Natural killer cell (primary cell): ENCODE results near the gene TYSND1. TPM values are rescaled to one million over a fixed set of nuclear protein-coding genes. Genes with fewer than 3 reads are reported as not detected.

Experiments used
- ATAC-seq, 3 donors: fragments of 150-1000 bp in 2 of 3; fragments of 200-7000 bp in 1 of 3; cut with Tn5 transposase; 1 replicate in 1 of 3; 2 replicates in 2 of 3; pipeline ENCODE4 v1.10.0; 2021; ENCODE audit warnings: mild to moderate bottlenecking in 2 of 3, moderate library complexity in 2 of 3
- DNase-seq, 2 donors: peaks; one replicate each; pipeline versions ENCODE4 v3.0.0 to v3.0.0-alpha.2; 2013 to 2021; ENCODE audit warnings: mixed read lengths in 1 of 2
- H3K27ac ChIP-seq: one replicate; pipeline ENCODE4 v1.5.1; 2013; ENCODE audit warnings: mild to moderate bottlenecking, low read length
- H3K27me3 ChIP-seq: one replicate; pipeline ENCODE4 v1.6.1; 2013; ENCODE audit warnings: low read length; ENCODE audit not compliant: control insufficient read depth, insufficient read depth
- H3K36me3 ChIP-seq: one replicate; pipeline ENCODE4 v1.6.1; 2013; ENCODE audit warnings: low read length; ENCODE audit not compliant: control insufficient read depth, insufficient read depth
- H3K4me1 ChIP-seq: one replicate; pipeline ENCODE4 v1.6.1; 2013; ENCODE audit warnings: low read length; ENCODE audit not compliant: control insufficient read depth, insufficient read depth
- H3K4me3 ChIP-seq: one replicate; pipeline ENCODE4 v1.5.1; 2013; ENCODE audit warnings: low read length
- H3K9me3 ChIP-seq: one replicate; pipeline ENCODE4 v1.6.1; 2013; ENCODE audit warnings: low read length; ENCODE audit not compliant: control insufficient read depth, insufficient read depth
- H3K27ac Mint-ChIP-seq, 2 donors: one replicate each; pipeline ENCODE4 v1.8.0; 2022; ENCODE audit warnings: mild to moderate bottlenecking in 2 of 2, mixed read lengths in 2 of 2, moderate library complexity in 1 of 2
- H3K27me3 Mint-ChIP-seq, 2 donors: one replicate each; pipeline ENCODE4 v1.8.0; 2022; ENCODE audit warnings: low read depth in 2 of 2, mixed read lengths in 2 of 2
- H3K36me3 Mint-ChIP-seq: one replicate; pipeline ENCODE4 v1.8.0; 2022; ENCODE audit warnings: mixed read lengths
- H3K4me1 Mint-ChIP-seq, 2 donors: one replicate each; pipeline ENCODE4 v1.8.0; 2022; ENCODE audit warnings: mixed read lengths in 2 of 2
- H3K4me3 Mint-ChIP-seq: one replicate; pipeline ENCODE4 v1.8.0; 2022; ENCODE audit warnings: mild to moderate bottlenecking, moderate library complexity, mixed read lengths
- H3K9me3 Mint-ChIP-seq, 2 donors: one replicate each; pipeline ENCODE4 v1.8.0; 2022; ENCODE audit warnings: mixed read lengths in 2 of 2
- WGBS: methylation state at CpG from one replicate; pipeline ENCODE4 v1.1.7; 2013; ENCODE audit warnings: missing lambda C conversion rate; ENCODE audit not compliant: insufficient coverage; 5-methylcytosine and 5-hydroxymethylcytosine counted together
- intact Hi-C: fragments of 100-400 bp; cut with micrococcal nuclease; formaldehyde crosslinking; loops from one replicate; pipeline ENCODE4 v1.14.2; 2022
- total RNA-seq, 4 donors: library from RNA; stranded (reverse); fragments of 120-200 nt in 1 of 4; gene quantifications; one replicate each; pipeline versions ENCODE4 v1.2.3 to v1.2.4, GENCODE V29; 2013 to 2022
- TF ChIP-seq, protein P1 (sequence below): fragments of 200-600 bp; IDR thresholded peaks from one replicate; pipeline ENCODE4 v1.8.0; 2022; ENCODE audit warnings: antibody characterized with exemption

TYSND1 gene
- total RNA-seq, 3 donors from 2014 or later (not counting 1 experiment from before 2014, with no cell fraction given), result 12.0 to 17.9 (median 12.4) TPM

- 96% methylated on average over 19 of the region's 22 CpGs for WGBS
- intact Hi-C loops, result no loop called here
- Histone ChIP-seq H3K36me3 (peaks cover 10% of the 10 kb centered on the region), H3K27ac (no peak overlapping the region), H3K9me3 (no peaks in the 10 kb centered on the region), H3K4me1 (peaks cover 6% of the 10 kb centered on the region), H3K27me3 (no peaks in the 10 kb centered on the region), H3K4me3 (no peak overlapping the region)
- TF ChIP-seq, protein P1, sequence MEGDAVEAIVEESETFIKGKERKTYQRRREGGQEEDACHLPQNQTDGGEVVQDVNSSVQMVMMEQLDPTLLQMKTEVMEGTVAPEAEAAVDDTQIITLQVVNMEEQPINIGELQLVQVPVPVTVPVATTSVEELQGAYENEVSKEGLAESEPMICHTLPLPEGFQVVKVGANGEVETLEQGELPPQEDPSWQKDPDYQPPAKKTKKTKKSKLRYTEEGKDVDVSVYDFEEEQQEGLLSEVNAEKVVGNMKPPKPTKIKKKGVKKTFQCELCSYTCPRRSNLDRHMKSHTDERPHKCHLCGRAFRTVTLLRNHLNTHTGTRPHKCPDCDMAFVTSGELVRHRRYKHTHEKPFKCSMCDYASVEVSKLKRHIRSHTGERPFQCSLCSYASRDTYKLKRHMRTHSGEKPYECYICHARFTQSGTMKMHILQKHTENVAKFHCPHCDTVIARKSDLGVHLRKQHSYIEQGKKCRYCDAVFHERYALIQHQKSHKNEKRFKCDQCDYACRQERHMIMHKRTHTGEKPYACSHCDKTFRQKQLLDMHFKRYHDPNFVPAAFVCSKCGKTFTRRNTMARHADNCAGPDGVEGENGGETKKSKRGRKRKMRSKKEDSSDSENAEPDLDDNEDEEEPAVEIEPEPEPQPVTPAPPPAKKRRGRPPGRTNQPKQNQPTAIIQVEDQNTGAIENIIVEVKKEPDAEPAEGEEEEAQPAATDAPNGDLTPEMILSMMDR, result no peak
- Mint-ChIP-seq H3K9me3 (no peaks in the 10 kb centered on the region), H3K27ac (no peak overlapping the region), H3K36me3 (no peaks in the 10 kb centered on the region), H3K4me1 (peaks cover 10 to 11% of the 10 kb centered on the region in 2 donors), H3K27me3 (no peaks in the 10 kb centered on the region), H3K4me3 (no peak overlapping the region)
- DNase-seq (no peak), ATAC-seq (no peak)
These were observed 35.0 kb downstream of the TYSND1 start for GRCh38 chr10:70111496-70111895.

- TF ChIP-seq, protein P1, result no peak
- intact Hi-C loops, result no loop called here
- Mint-ChIP-seq H3K9me3 (no peaks in the 10 kb centered on the region), H3K27me3 (no peaks in the 10 kb centered on the region), H3K36me3 (no peaks in the 10 kb centered on the region), H3K4me1 (peaks cover 5 to 6% of the 10 kb centered on the region in 2 donors), H3K27ac (no peak overlapping the region), H3K4me3 (no peak overlapping the region)
- H3K36me3 ChIP-seq, result peaks cover 6% of the 10 kb centered on the region
- no peak overlapping the region for H3K4me3 ChIP-seq
- 96% methylated on average over 18 of the region's 18 CpGs for WGBS
- no peak overlapping the region for H3K27ac ChIP-seq
- H3K9me3 ChIP-seq, result no peaks in the 10 kb centered on the region
- H3K27me3 ChIP-seq, result no peaks in the 10 kb centered on the region
- ATAC-seq, result no peak
- H3K4me1 ChIP-seq, result no peaks in the 10 kb centered on the region
- no peak for DNase-seq
These were observed 37.3 kb downstream of the TYSND1 start for GRCh38 chr10:70109064-70109729.

DNA sequence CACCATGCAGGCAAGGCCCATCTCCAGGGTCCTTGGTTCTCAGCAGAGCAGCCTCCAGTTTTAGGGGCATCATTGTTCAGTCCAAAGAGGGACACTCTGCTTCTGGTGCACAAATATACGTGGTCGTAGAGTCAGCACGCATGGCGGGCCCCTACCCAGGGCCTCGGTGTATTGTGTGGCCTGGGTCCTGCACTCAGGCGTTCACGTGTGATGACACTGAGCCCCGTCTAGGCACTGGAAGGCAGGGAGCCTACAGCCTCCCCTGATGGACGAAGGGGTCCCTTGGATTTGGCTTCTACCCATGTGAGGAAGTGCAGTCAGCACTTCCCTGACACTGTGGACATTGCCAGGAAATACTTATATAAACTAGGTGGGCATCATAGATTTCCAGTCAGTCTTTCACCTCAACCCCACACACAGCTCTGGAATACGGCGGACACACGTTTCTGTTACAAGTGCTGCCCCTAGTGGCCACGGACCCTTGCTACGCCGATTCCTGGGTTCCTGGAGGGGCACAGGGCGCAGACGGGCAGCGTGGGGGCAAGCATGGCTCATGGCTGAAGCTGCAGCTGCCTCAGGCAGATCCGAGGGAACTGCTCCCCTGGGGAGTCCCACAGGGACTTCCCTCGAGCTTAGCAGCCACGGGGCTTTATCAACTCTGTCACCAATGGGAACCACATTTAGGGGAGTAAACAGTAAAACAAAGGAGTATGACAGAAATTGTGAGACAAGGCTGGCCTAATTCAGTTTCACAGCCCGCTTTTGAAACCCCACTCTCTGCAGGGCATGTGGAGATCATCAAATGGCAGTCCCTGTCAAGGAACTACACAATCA is 39.3 kb downstream of the TYSND1 start:
- WGBS, result 86% methylated on average over 22 of the region's 22 CpGs
- no peak overlapping the region for H3K27ac Mint-ChIP-seq

More for the DNA sequence above, 39.3 kb downstream of the TYSND1 start:
- H3K4me1 Mint-ChIP-seq, result peaks cover 5 to 6% of the 10 kb centered on the region in 2 donors
- H3K27me3 Mint-ChIP-seq, result no peaks in the 10 kb centered on the region
- Histone ChIP-seq H3K27ac (no peak overlapping the region), H3K4me3 (no peak overlapping the region), H3K4me1 (no peaks in the 10 kb centered on the region), H3K36me3 (peaks cover 2% of the 10 kb centered on the region), H3K27me3 (no peaks in the 10 kb centered on the region), H3K9me3 (no peaks in the 10 kb centered on the region)
- TF ChIP-seq, protein P1, result no peak
- H3K4me3 Mint-ChIP-seq, result no peak overlapping the region
- ATAC-seq (peak in 2 of 3 donors; percentile 17 to 24), DNase-seq (peak in 1 of 2 donors; percentile 37)
- H3K36me3 Mint-ChIP-seq, result no peaks in the 10 kb centered on the region
- intact Hi-C loops, result no loop called here
- no peaks in the 10 kb centered on the region for H3K9me3 Mint-ChIP-seq
